ENCODE data around the gene TEKT2.

Gene TEKT2

GRCh38 chr1:36118447-36119204 is 34.7 kb downstream of the TEKT2 start:
- no peak for TF ChIP-seq CTCF (conservative IDR thresholded peaks at IDR 0.05; ENCODE audit: low read length)
- no peak for TF ChIP-seq EZH2phosphoT487 (IDR thresholded peaks at IDR 0.05; ENCODE audit: borderline replicate concordance)
- H3K9me3 ChIP-seq (ENCODE audit: insufficient read depth, low read depth, low read length) = no peaks in the 10 kb centered on the region
- H2AFZ ChIP-seq (ENCODE audit: low read length) = no peak overlapping the region
- H3K36me3 ChIP-seq (ENCODE audit: insufficient read depth, low read length) = no peaks in the 10 kb centered on the region
- no peaks in the 10 kb centered on the region for H4K20me1 ChIP-seq (ENCODE audit: insufficient read depth, low read length, poor library complexity, severe bottlenecking)
- no peaks in the 10 kb centered on the region for H3F3A ChIP-seq (ENCODE audit: low read depth)
- H3K4me2 ChIP-seq (ENCODE audit: low read depth, low read length, poor library complexity, severe bottlenecking) = no peak overlapping the region
- H3K9ac ChIP-seq (ENCODE audit: low read depth, low read length, poor library complexity, severe bottlenecking) = no peak overlapping the region
- H3K4me3 ChIP-seq (ENCODE audit: low read length, poor library complexity, severe bottlenecking) = no peak overlapping the region
- H3K9me2 ChIP-seq (replicated peaks; ENCODE audit: low read depth, low read length) = no peaks in the 10 kb centered on the region
- H3K4me1 ChIP-seq (ENCODE audit: insufficient read depth, low read length, poor library complexity, severe bottlenecking) = no peaks in the 10 kb centered on the region
- H3K79me2 ChIP-seq (ENCODE audit: insufficient read depth, low read length) = no peaks in the 10 kb centered on the region
- no peaks in the 10 kb centered on the region for H3K27me3 ChIP-seq (ENCODE audit: insufficient read depth, low read length, poor library complexity, severe bottlenecking)

- Histone ChIP-seq H3K27me3 (ENCODE audit: insufficient read depth, low read length, poor library complexity, severe bottlenecking) (no peaks in the 10 kb centered on the region), H3K4me2 (ENCODE audit: low read depth, low read length, poor library complexity, severe bottlenecking) (no peak overlapping the region), H2AFZ (ENCODE audit: low read length) (no peak overlapping the region), H3K9ac (ENCODE audit: low read depth, low read length, poor library complexity, severe bottlenecking) (no peak overlapping the region), H3K36me3 (ENCODE audit: insufficient read depth, low read length) (no peaks in the 10 kb centered on the region), H3K9me2 (replicated peaks; ENCODE audit: low read depth, low read length) (no peaks in the 10 kb centered on the region), H4K20me1 (ENCODE audit: insufficient read depth, low read length, poor library complexity, severe bottlenecking) (no peaks in the 10 kb centered on the region), H3F3A (ENCODE audit: low read depth) (no peaks in the 10 kb centered on the region), H3K79me2 (ENCODE audit: insufficient read depth, low read length) (no peaks in the 10 kb centered on the region), H3K4me1 (ENCODE audit: insufficient read depth, low read length, poor library complexity, severe bottlenecking) (no peaks in the 10 kb centered on the region), H3K4me3 (ENCODE audit: low read length, poor library complexity, severe bottlenecking) (no peak overlapping the region), H3K9me3 (ENCODE audit: insufficient read depth, low read depth, low read length) (no peaks in the 10 kb centered on the region)
- no peak for TF ChIP-seq EZH2phosphoT487 (IDR thresholded peaks at IDR 0.05; ENCODE audit: borderline replicate concordance)
- TF ChIP-seq CTCF (conservative IDR thresholded peaks at IDR 0.05; ENCODE audit: low read length) = no peak
Measured at GRCh38 chr1:36119456-36119855, 35.6 kb downstream of the TEKT2 start.

GRCh38 chr1:36122062-36123030 is 38.5 kb downstream of the TEKT2 start:
- Histone ChIP-seq H3K4me1 (ENCODE audit: insufficient read depth, low read length, poor library complexity, severe bottlenecking) (no peaks in the 10 kb centered on the region), H3F3A (ENCODE audit: low read depth) (no peaks in the 10 kb centered on the region), H3K9me3 (ENCODE audit: insufficient read depth, low read depth, low read length) (no peaks in the 10 kb centered on the region), H3K9me2 (replicated peaks; ENCODE audit: low read depth, low read length) (no peaks in the 10 kb centered on the region), H2AFZ (ENCODE audit: low read length) (no peak overlapping the region), H3K27me3 (ENCODE audit: insufficient read depth, low read length, poor library complexity, severe bottlenecking) (no peaks in the 10 kb centered on the region), H3K36me3 (ENCODE audit: insufficient read depth, low read length) (no peaks in the 10 kb centered on the region), H4K20me1 (ENCODE audit: insufficient read depth, low read length, poor library complexity, severe bottlenecking) (no peaks in the 10 kb centered on the region), H3K9ac (ENCODE audit: low read depth, low read length, poor library complexity, severe bottlenecking) (no peak overlapping the region), H3K79me2 (ENCODE audit: insufficient read depth, low read length) (no peaks in the 10 kb centered on the region), H3K4me2 (ENCODE audit: low read depth, low read length, poor library complexity, severe bottlenecking) (no peak overlapping the region), H3K4me3 (ENCODE audit: low read length, poor library complexity, severe bottlenecking) (no peak overlapping the region)
- TF ChIP-seq CTCF (conservative IDR thresholded peaks at IDR 0.05; ENCODE audit: low read length) (no peak), EZH2phosphoT487 (IDR thresholded peaks at IDR 0.05; ENCODE audit: borderline replicate concordance) (no peak)

Measured in Loucy (cell line).